Measurements from ENCODE around the gene NUDT7. TPM values are rescaled to one million over a fixed set of nuclear protein-coding genes. Genes with fewer than 3 reads are reported as not detected.

The NUDT7 gene
- total and polyA plus RNA-seq, 2 experiments from 2014 or later, result 12.2 to 21.9 TPM

- no peak for DNase-seq (ENCODE audit: low read depth in 1 of 2, low spot score in 1 of 2)
- Histone ChIP-seq H3K4me3 (no peak overlapping the region), H3K36me3 (no peaks in the 10 kb centered on the region), H3K4me1 (ENCODE audit: low read depth) (no peaks in the 10 kb centered on the region), H3K9me3 (ENCODE audit: low read depth) (no peaks in the 10 kb centered on the region), H3K27me3 (no peaks in the 10 kb centered on the region), H3K27ac (no peak overlapping the region)
- TF ChIP-seq CTCF (IDR thresholded peaks at IDR 0.05; ENCODE audit: low read depth, low read length), result no peak
Observed at GRCh38 chr16:77775911-77776909, 53.9 kb downstream of the NUDT7 start.

- Histone ChIP-seq H3K27ac (no peak overlapping the region), H3K4me3 (no peak overlapping the region), H3K4me1 (ENCODE audit: low read depth) (no peaks in the 10 kb centered on the region), H3K36me3 (no peaks in the 10 kb centered on the region), H3K9me3 (ENCODE audit: low read depth) (no peaks in the 10 kb centered on the region), H3K27me3 (no peaks in the 10 kb centered on the region)
- no peak for TF ChIP-seq CTCF (IDR thresholded peaks at IDR 0.05; ENCODE audit: low read depth, low read length)
- DNase-seq (ENCODE audit: low read depth in 1 of 2, low spot score in 1 of 2), result no peak
Observed at GRCh38 chr16:77777745-77778144, 55.4 kb downstream of the NUDT7 start.

GRCh38 chr16:77780378-77780837 is 58.1 kb downstream of the NUDT7 start:
- peaks cover 4% of the 10 kb centered on the region for H3K27me3 ChIP-seq
- H3K4me3 ChIP-seq, result no peak overlapping the region
- TF ChIP-seq CTCF (IDR thresholded peaks at IDR 0.05; ENCODE audit: low read depth, low read length), result no peak
- H3K27ac ChIP-seq, result no peak overlapping the region
- no peaks in the 10 kb centered on the region for H3K4me1 ChIP-seq (ENCODE audit: low read depth)
- H3K36me3 ChIP-seq, result no peaks in the 10 kb centered on the region
- no peaks in the 10 kb centered on the region for H3K9me3 ChIP-seq (ENCODE audit: low read depth)
- DNase-seq (ENCODE audit: low read depth in 1 of 2, low spot score in 1 of 2), result peak in 1 of 2 donors; percentile 50

GRCh38 chr16:77781091-77781490 is 58.8 kb downstream of the NUDT7 start:
- TF ChIP-seq CTCF (IDR thresholded peaks at IDR 0.05; ENCODE audit: low read depth, low read length), result no peak
- no peak overlapping the region for H3K4me3 ChIP-seq
- H3K36me3 ChIP-seq, result no peaks in the 10 kb centered on the region
- no peaks in the 10 kb centered on the region for H3K4me1 ChIP-seq (ENCODE audit: low read depth)
- H3K27ac ChIP-seq, result no peak overlapping the region
- DNase-seq (ENCODE audit: low read depth in 1 of 2, low spot score in 1 of 2), result no peak
- H3K27me3 ChIP-seq, result peaks cover 11% of the 10 kb centered on the region
- H3K9me3 ChIP-seq (ENCODE audit: low read depth), result no peaks in the 10 kb centered on the region

- peaks cover 26% of the 10 kb centered on the region for H3K27me3 ChIP-seq
- no peaks in the 10 kb centered on the region for H3K36me3 ChIP-seq
- H3K4me1 ChIP-seq (ENCODE audit: low read depth), result no peaks in the 10 kb centered on the region
- DNase-seq (ENCODE audit: low read depth in 1 of 2, low spot score in 1 of 2), result peak in 1 of 2 donors; percentile 5
- no peaks in the 10 kb centered on the region for H3K9me3 ChIP-seq (ENCODE audit: low read depth)
- no peak overlapping the region for H3K4me3 ChIP-seq
- TF ChIP-seq CTCF (IDR thresholded peaks at IDR 0.05; ENCODE audit: low read depth, low read length), result peak; percentile 20
- no peak overlapping the region for H3K27ac ChIP-seq
Observed at GRCh38 chr16:77782694-77783093, 60.4 kb downstream of the NUDT7 start.

Data from cardiac muscle cell (in vitro differentiated cells and primary cell).